KMS-11 (cell line): ENCODE data around the gene SMPD1.

Source experiments
- H2AFZ ChIP-seq: fragments of 200-600 bp; sonication (generic); 2 replicates; pipeline ENCODE4 v1.6.1; 2016; ENCODE audit warnings: antibody characterized with exemption, mixed run types, low read depth
- H3K27ac ChIP-seq: fragments of 200-600 bp; sonication (generic); 2 replicates; pipeline ENCODE4 v1.6.1; 2016; ENCODE audit warnings: mild to moderate bottlenecking, mixed run types
- H3K27me3 ChIP-seq: fragments of 200-600 bp; sonication (generic); 2 replicates; pipeline ENCODE4 v1.6.1; 2017; ENCODE audit warnings: mild to moderate bottlenecking, low read depth, mixed run types, moderate library complexity; ENCODE audit not compliant: insufficient read depth
- H3K36me3 ChIP-seq: fragments of 200-600 bp; sonication (generic); 2 replicates; pipeline ENCODE4 v1.6.1; 2017; ENCODE audit warnings: mild to moderate bottlenecking, mixed run types; ENCODE audit not compliant: insufficient read depth
- H3K4me1 ChIP-seq: fragments of 200-600 bp; sonication (generic); 2 replicates; pipeline ENCODE4 v1.6.1; 2016; ENCODE audit warnings: mild to moderate bottlenecking, low read depth, mixed run types; ENCODE audit not compliant: poor library complexity, severe bottlenecking
- H3K4me2 ChIP-seq: fragments of 200-600 bp; sonication (generic); 2 replicates; pipeline ENCODE4 v1.7.0; 2016; ENCODE audit warnings: mild to moderate bottlenecking, mixed run types
- H3K4me3 ChIP-seq: fragments of 200-600 bp; sonication (generic); IDR thresholded peaks from 2 replicates; pipeline ENCODE4 v1.6.1; 2017; ENCODE audit warnings: low read depth, low read length, mixed read lengths; ENCODE audit not compliant: insufficient read depth
- H3K79me2 ChIP-seq: fragments of 200-600 bp; sonication (generic); 2 replicates; pipeline ENCODE4 v1.6.1; 2016; ENCODE audit warnings: low read depth, mixed run types; ENCODE audit not compliant: insufficient read depth
- H3K9ac ChIP-seq: fragments of 200-600 bp; sonication (generic); 2 replicates; pipeline ENCODE4 v1.6.1; 2016; ENCODE audit warnings: mild to moderate bottlenecking, mixed run types
- H4K20me1 ChIP-seq: fragments of 200-600 bp; sonication (generic); 2 replicates; pipeline ENCODE4 v1.6.1; 2016; ENCODE audit warnings: mild to moderate bottlenecking, mixed run types; ENCODE audit not compliant: insufficient read depth
- CTCF ChIP-seq: fragments of 200-600 bp; sonication (generic); conservative IDR thresholded peaks from 2 replicates; pipeline ENCODE4 v1.6.1; 2017; ENCODE audit warnings: low read depth, mild to moderate bottlenecking, antibody characterized with exemption, low read length, moderate library complexity, mixed read lengths

Gene SMPD1

GRCh38 chr11:6418557-6419008 lies 28.3 kb downstream of the SMPD1 start:
- Histone ChIP-seq H3K4me3 (no peak overlapping the region), H3K79me2 (no peaks in the 10 kb centered on the region), H2AFZ (peak overlapping the region; percentile 98), H3K4me2 (peak overlapping the region; percentile 33), H3K9ac (peak overlapping the region; percentile 76; the same call in 1 of the 2 replicates), H3K36me3 (no peaks in the 10 kb centered on the region), H3K27ac (no peak overlapping the region), H3K27me3 (no peaks in the 10 kb centered on the region; the same call in 1 of the 2 replicates), H4K20me1 (no peaks in the 10 kb centered on the region), H3K4me1 (peaks cover 7% of the 10 kb centered on the region)
- TF ChIP-seq CTCF = no peak

- Histone ChIP-seq H2AFZ (peak within 1 kb of the TSS; percentile 98), H3K9ac (peak within 1 kb of the TSS; percentile 76), H3K4me2 (peak within 1 kb of the TSS; percentile 85), H4K20me1 (no peaks in the 10 kb centered on the region), H3K4me3 (no peak within 1 kb of the TSS), H3K27ac (no peak within 1 kb of the TSS), H3K27me3 (no peaks in the 10 kb centered on the region; the same call in 1 of the 2 replicates), H3K79me2 (no peaks in the 10 kb centered on the region), H3K4me1 (peaks cover 7% of the 10 kb centered on the region), H3K36me3 (no peaks in the 10 kb centered on the region)
- TF ChIP-seq CTCF = no peak
Observed at GRCh38 chr11:6419009-6419631, 28.8 kb downstream of the SMPD1 start, which contains the start of gene APBB1. Gene APBB1 (minus strand): TSS chr11:6419094. CDS start chr11:6411347, 7,747 bp downstream.

DNA sequence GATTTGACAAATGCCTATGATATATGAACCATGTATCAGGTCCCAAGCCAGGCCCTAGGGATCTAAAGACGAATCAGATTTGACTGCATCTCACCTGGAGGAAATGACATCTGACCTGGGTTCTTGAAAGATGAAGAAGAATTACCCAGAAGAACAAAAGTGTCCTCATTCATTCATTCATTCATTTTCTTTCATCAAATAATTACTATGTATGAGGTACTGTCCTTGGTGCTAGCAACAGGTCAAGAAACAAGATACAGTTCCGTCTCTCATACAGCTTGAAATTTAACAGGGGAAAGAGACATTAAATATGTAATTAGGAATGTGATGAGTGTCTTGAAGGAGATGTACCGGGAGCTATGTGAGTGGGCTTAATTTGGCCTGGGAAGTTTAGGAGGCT lies 30.4 kb downstream of the SMPD1 start:
- TF ChIP-seq CTCF = no peak
- no peaks in the 10 kb centered on the region; the same call in 1 of the 2 replicates for H3K27me3 ChIP-seq
- no peak overlapping the region for H2AFZ ChIP-seq
- H3K9ac ChIP-seq = no peak overlapping the region
- peaks cover 7% of the 10 kb centered on the region for H3K4me1 ChIP-seq
- H3K79me2 ChIP-seq = no peaks in the 10 kb centered on the region
- no peaks in the 10 kb centered on the region for H4K20me1 ChIP-seq
- H3K4me3 ChIP-seq = no peak overlapping the region
- H3K27ac ChIP-seq = no peak overlapping the region
- H3K4me2 ChIP-seq = no peak overlapping the region
- no peaks in the 10 kb centered on the region for H3K36me3 ChIP-seq

DNA sequence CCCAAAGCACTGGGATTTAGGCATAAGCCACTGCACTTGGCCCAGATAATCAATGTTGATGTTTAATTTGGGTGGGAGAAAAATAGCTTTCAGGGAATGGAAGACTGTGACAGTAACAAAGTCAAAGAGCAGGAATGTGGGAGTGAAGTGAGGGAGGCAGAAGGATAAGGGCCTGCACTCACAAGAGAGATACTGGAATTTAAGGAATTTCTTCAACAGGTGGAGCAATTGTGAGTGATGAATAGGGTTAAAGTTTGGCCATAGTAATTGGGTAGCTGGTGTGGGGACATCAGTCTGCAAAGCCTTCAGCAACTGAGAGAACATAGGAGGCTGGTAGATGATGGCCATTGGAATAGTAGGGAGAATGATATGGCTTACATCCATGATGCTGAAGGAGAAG lies 37.2 kb downstream of the SMPD1 start:
- H4K20me1 ChIP-seq = no peaks in the 10 kb centered on the region
- no peaks in the 10 kb centered on the region for H3K27me3 ChIP-seq
- H3K4me2 ChIP-seq = no peak overlapping the region
- TF ChIP-seq CTCF = no peak
- no peaks in the 10 kb centered on the region for H3K36me3 ChIP-seq
- no peak overlapping the region for H3K27ac ChIP-seq
- H3K79me2 ChIP-seq = no peaks in the 10 kb centered on the region
- no peak overlapping the region for H3K4me3 ChIP-seq
- H2AFZ ChIP-seq = no peak overlapping the region
- no peaks in the 10 kb centered on the region for H3K4me1 ChIP-seq
- no peak overlapping the region for H3K9ac ChIP-seq
